Astrocyte (in vitro differentiated cells and primary cell): ENCODE data around the gene MYBPHL. TPM values are rescaled to one million over a fixed set of nuclear protein-coding genes. Genes with fewer than 3 reads are reported as not detected.

ENCODE experiments used
- DNase-seq: peaks from one replicate; pipeline ENCODE4 v3.0.0-alpha.2; 2010; ENCODE audit warnings: low read depth
- FAIRE-seq: peaks from 2 replicates; lab custom pipeline; 2011; peaks lifted over from hg19 to GRCh38; lab: Jason Lieb, UNC
- H2AFZ ChIP-seq: 2 replicates; pipeline ENCODE4 v1.6.0; 2012; ENCODE audit warnings: low read depth, low read length, inconsistent platforms
- H3K27ac ChIP-seq: 2 replicates; pipeline ENCODE4 v1.5.1; 2011; ENCODE audit warnings: low read depth, low read length, inconsistent platforms
- H3K27me3 ChIP-seq: 2 replicates; pipeline ENCODE4 v1.6.0; 2011; ENCODE audit warnings: low read length, inconsistent platforms; ENCODE audit not compliant: insufficient read depth
- H3K36me3 ChIP-seq: 2 replicates; pipeline ENCODE4 v1.5.1; 2011; ENCODE audit warnings: low read length, inconsistent platforms; ENCODE audit not compliant: insufficient read depth
- H3K4me1 ChIP-seq: 2 replicates; pipeline ENCODE4 v1.5.1; 2011; ENCODE audit warnings: low read length, inconsistent platforms; ENCODE audit not compliant: insufficient read depth
- H3K4me2 ChIP-seq: 2 replicates; pipeline ENCODE4 v1.6.0; 2012; ENCODE audit warnings: low read length, inconsistent platforms
- H3K4me3 ChIP-seq: 2 replicates; pipeline ENCODE4 v1.5.1; 2011; ENCODE audit warnings: low read depth, mild to moderate bottlenecking, low read length, inconsistent platforms; ENCODE audit not compliant: insufficient read depth
- H3K79me2 ChIP-seq: 2 replicates; pipeline ENCODE4 v1.6.0; 2012; ENCODE audit warnings: mild to moderate bottlenecking, low read length, inconsistent platforms; ENCODE audit not compliant: insufficient read depth
- H3K9ac ChIP-seq: 2 replicates; pipeline ENCODE4 v1.6.0; 2012; ENCODE audit warnings: mild to moderate bottlenecking, low read length, inconsistent platforms
- H3K9me3 ChIP-seq: 2 replicates; pipeline ENCODE4 v1.5.1; 2012; ENCODE audit warnings: low read depth, mild to moderate bottlenecking, low read length, inconsistent platforms; ENCODE audit not compliant: insufficient read depth
- H4K20me1 ChIP-seq: 2 replicates; pipeline ENCODE4 v1.6.0; 2012; ENCODE audit warnings: low read length, inconsistent platforms; ENCODE audit not compliant: insufficient read depth
- H3K27ac Mint-ChIP-seq: one replicate; pipeline ENCODE4 v1.8.0; 2021; ENCODE audit warnings: mild to moderate bottlenecking, mixed read lengths; ENCODE audit not compliant: unreplicated experiment
- H3K27me3 Mint-ChIP-seq: one replicate; pipeline ENCODE4 v1.8.0; 2021; ENCODE audit warnings: low read depth, mixed read lengths; ENCODE audit not compliant: unreplicated experiment
- H3K36me3 Mint-ChIP-seq: one replicate; pipeline ENCODE4 v1.8.0; 2021; ENCODE audit warnings: low read depth, mixed read lengths; ENCODE audit not compliant: unreplicated experiment
- H3K4me1 Mint-ChIP-seq: one replicate; pipeline ENCODE4 v1.8.0; 2021; ENCODE audit warnings: low read depth, mixed read lengths; ENCODE audit not compliant: unreplicated experiment
- H3K4me3 Mint-ChIP-seq: one replicate; pipeline ENCODE4 v1.8.0; 2021; ENCODE audit warnings: mild to moderate bottlenecking, moderate library complexity, mixed read lengths; ENCODE audit not compliant: unreplicated experiment
- H3K9me3 Mint-ChIP-seq: one replicate; pipeline ENCODE4 v1.8.0; 2021; ENCODE audit warnings: mild to moderate bottlenecking, mixed read lengths; ENCODE audit not compliant: unreplicated experiment
- EZH2 ChIP-seq: IDR thresholded peaks from 2 replicates; pipeline ENCODE4 v1.6.1; 2012; ENCODE audit warnings: mild to moderate bottlenecking, low read length, inconsistent platforms; ENCODE audit not compliant: insufficient read depth
- total RNA-seq: library from RNA; stranded (reverse); gene quantifications from 2 replicates; pipeline ENCODE4 v1.2.1, GENCODE V29; 2021
- TF ChIP-seq, protein P1 (sequence below): IDR thresholded peaks from 2 replicates; pipeline ENCODE4 v1.5.1; 2011; ENCODE audit warnings: low read depth, mild to moderate bottlenecking, inconsistent platforms, low read length, moderate library complexity; ENCODE audit not compliant: insufficient read depth

MYBPHL gene
- total RNA-seq, 1 donor from 2014 or later = not detected

DNA sequence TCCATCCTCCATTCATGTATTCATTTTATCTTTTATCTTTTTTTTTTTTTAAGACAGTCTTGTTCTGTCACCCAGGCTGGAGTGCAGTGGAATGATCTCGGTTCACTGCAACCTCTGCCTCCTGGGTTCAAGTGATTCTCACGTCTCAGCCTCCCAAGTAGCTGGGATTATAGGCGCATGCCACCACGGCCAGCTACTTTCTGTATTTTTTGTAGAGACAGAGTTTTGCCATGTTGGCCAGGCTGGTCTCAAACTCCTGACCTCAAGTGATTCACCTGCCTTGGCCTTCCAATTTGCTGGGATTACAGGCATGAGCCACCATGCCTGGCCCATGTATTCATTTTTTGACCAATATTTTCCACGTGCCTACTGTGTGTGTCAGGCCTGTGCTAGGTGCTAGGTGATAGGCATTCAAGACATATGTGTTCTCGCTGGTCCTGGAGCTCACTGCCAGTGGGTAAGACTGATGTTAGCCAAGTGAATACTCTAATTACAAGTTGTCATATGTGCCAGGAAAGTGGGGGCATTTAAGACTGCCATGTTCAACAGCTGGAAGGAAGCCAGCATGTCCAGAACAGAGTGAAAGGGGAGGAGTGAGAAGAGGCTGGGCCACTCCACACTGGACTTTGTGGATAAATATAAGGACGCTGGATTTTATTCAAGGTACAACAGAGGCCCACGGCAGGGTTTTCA lies 62.8 kb downstream of the MYBPHL start:
- DNase-seq = no peak
- peaks cover 6% of the 10 kb centered on the region for H3K27me3 Mint-ChIP-seq
- H3K9me3 ChIP-seq = no peaks in the 10 kb centered on the region
- H3K79me2 ChIP-seq = no peaks in the 10 kb centered on the region
- no peak overlapping the region for H3K27ac ChIP-seq
- H3K27me3 ChIP-seq = no peaks in the 10 kb centered on the region
- H2AFZ ChIP-seq = no peak overlapping the region
- H3K4me3 ChIP-seq = no peak overlapping the region
- TF ChIP-seq, protein P1, sequence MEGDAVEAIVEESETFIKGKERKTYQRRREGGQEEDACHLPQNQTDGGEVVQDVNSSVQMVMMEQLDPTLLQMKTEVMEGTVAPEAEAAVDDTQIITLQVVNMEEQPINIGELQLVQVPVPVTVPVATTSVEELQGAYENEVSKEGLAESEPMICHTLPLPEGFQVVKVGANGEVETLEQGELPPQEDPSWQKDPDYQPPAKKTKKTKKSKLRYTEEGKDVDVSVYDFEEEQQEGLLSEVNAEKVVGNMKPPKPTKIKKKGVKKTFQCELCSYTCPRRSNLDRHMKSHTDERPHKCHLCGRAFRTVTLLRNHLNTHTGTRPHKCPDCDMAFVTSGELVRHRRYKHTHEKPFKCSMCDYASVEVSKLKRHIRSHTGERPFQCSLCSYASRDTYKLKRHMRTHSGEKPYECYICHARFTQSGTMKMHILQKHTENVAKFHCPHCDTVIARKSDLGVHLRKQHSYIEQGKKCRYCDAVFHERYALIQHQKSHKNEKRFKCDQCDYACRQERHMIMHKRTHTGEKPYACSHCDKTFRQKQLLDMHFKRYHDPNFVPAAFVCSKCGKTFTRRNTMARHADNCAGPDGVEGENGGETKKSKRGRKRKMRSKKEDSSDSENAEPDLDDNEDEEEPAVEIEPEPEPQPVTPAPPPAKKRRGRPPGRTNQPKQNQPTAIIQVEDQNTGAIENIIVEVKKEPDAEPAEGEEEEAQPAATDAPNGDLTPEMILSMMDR = no peak
- TF ChIP-seq EZH2 = no peak
- no peak overlapping the region for H3K9ac ChIP-seq
- no peaks in the 10 kb centered on the region for H3K36me3 ChIP-seq
- no peak overlapping the region for H3K4me2 ChIP-seq
- H3K27ac Mint-ChIP-seq = no peak overlapping the region
- no peaks in the 10 kb centered on the region for H3K9me3 Mint-ChIP-seq
- H3K4me3 Mint-ChIP-seq = no peak overlapping the region
- peaks cover 21% of the 10 kb centered on the region for H3K4me1 ChIP-seq
- peaks cover 7% of the 10 kb centered on the region for H4K20me1 ChIP-seq
- peaks cover 2% of the 10 kb centered on the region for H3K36me3 Mint-ChIP-seq
- H3K4me1 Mint-ChIP-seq = peaks cover 20% of the 10 kb centered on the region
- no peak for FAIRE-seq

DNA sequence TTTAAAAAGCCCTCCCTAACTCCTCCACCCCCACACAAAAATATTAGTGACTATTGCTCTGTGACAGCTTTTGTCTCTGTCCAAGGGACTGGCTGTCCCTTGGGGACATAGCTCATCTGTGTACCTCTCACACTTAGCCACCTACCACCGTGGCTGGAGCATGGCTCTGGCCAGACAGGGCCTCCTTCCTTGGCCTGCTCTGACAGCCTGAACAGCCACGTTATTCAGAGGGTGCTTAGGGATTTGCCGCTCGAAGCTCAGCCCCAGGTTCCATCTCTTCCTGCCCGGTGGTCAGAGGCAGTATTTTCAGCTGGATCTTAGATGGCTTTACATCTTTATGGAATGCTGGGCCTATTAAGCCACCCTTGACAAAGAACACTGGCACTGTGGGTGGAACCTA lies 63.6 kb downstream of the MYBPHL start:
- Histone ChIP-seq H2AFZ (no peak overlapping the region), H4K20me1 (peaks cover 7% of the 10 kb centered on the region), H3K9ac (no peak overlapping the region), H3K4me2 (no peak overlapping the region), H3K9me3 (no peaks in the 10 kb centered on the region), H3K27ac (no peak overlapping the region), H3K27me3 (no peaks in the 10 kb centered on the region), H3K4me3 (no peak overlapping the region), H3K36me3 (peaks cover 7% of the 10 kb centered on the region), H3K79me2 (no peaks in the 10 kb centered on the region), H3K4me1 (peaks cover 19% of the 10 kb centered on the region)
- TF ChIP-seq EZH2 = no peak
- TF ChIP-seq, protein P1 = no peak
- FAIRE-seq = no peak
- H3K27ac Mint-ChIP-seq = no peak overlapping the region
- H3K4me3 Mint-ChIP-seq = peak overlapping the region; percentile 34
- DNase-seq = no peak
- H3K36me3 Mint-ChIP-seq = peaks cover 6% of the 10 kb centered on the region
- H3K27me3 Mint-ChIP-seq = peaks cover 5% of the 10 kb centered on the region
- no peaks in the 10 kb centered on the region for H3K9me3 Mint-ChIP-seq
- peaks cover 21% of the 10 kb centered on the region for H3K4me1 Mint-ChIP-seq

DNA sequence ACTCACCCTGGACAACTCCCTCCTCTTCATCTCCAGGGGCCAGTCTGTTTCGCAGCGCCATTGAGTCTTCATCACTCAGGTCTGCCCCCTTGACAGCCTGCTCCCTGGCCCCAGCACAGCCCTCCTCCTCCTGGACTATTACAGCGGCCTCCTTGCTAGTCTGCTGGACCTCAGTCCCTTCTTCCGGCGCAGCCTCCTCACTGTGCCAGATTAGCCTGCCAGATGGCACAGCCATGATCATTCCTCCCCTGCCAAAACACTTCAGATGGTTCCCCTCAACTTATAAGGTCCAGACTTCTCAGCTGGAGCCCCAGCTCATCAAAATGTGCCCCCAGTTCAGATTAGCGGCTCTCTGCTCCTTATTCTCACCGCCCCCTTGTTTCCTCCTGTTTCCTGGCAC lies 64.4 kb downstream of the MYBPHL start:
- no peak overlapping the region for H3K27ac ChIP-seq
- Mint-ChIP-seq H3K36me3 (peaks cover 11% of the 10 kb centered on the region), H3K4me3 (peak overlapping the region; percentile 17), H3K4me1 (peaks cover 21% of the 10 kb centered on the region), H3K27me3 (peaks cover 5% of the 10 kb centered on the region), H3K27ac (peak overlapping the region; percentile 44), H3K9me3 (no peaks in the 10 kb centered on the region)
- H3K4me1 ChIP-seq = peaks cover 19% of the 10 kb centered on the region
- no peaks in the 10 kb centered on the region for H3K9me3 ChIP-seq
- H2AFZ ChIP-seq = no peak overlapping the region
- H3K27me3 ChIP-seq = no peaks in the 10 kb centered on the region
- no peaks in the 10 kb centered on the region for H3K79me2 ChIP-seq
- peak overlapping the region; percentile 11 for H3K4me2 ChIP-seq
- H3K9ac ChIP-seq = no peak overlapping the region
- TF ChIP-seq EZH2 = no peak
- TF ChIP-seq, protein P1 = no peak
- H3K4me3 ChIP-seq = no peak overlapping the region
- DNase-seq (no peak), FAIRE-seq (no peak)
- peaks cover 15% of the 10 kb centered on the region for H3K36me3 ChIP-seq
- H4K20me1 ChIP-seq = peaks cover 9% of the 10 kb centered on the region
